NCI-H2171 treated with DMSO at 0.1 percent for 48 hours (cell line): ENCODE measurements around the gene WBP2NL.

ENCODE experiments used
- DNase-seq: peaks from one replicate; lab custom pipeline; 2025; lab: John Stamatoyannopoulos, UW

WBP2NL gene

DNA sequence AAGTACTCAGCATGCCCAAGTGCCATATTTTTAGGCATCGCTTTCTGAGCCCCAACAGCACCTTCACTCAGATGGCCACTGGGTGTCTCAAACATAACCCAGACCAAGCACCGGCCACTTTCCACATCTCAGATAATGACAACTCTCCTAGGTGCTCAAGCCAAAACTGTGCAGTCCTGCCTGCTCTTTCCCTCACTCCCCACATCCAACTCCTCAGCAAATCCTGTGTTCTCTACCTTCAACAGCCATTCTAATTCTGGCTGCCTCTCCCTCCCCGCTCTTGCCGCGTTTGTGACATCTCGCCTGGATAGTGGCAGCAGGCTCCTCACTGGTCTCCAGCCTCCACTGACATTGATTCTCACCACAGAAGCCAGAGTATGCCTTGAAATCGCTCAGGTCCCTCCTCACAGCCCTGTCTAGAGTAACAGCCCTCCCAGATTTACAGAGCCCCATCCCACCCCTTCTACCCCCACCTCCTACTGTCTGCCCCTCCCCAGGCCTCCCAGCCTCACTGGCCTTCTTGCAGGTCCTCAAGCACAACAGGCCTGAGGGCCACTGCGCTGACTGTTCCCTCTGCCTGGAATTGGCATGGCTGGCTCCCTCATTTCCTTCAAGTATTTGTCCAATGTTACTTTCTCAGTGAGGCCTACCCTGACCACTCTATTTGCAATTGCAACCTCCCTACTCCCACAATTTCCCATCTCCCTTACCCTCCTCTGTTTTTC lies 74.2 kb downstream of the WBP2NL start:
- DNase-seq: no peak

DNA sequence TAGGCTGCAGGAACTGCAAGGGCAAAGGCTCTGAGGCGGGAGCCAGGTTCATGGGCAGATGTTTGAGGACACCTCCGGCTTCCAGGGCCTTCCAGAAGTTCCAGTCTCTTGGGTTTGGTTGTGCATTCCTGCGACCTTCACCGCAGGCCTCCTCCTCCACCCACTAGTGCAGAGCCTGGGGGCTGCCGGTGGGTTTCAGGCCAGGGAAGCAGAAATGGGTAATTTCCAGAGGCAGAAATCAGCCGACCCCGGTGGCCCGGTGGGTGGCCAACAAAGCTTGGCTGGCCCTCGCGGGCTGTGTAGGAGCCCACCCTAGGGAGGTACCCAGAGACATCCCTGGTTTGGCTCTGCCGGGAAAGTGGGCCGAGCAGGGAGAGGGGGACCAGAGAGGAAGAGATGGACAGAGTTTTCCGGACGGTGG lies 75.0 kb downstream of the WBP2NL start:
- DNase-seq: no peak

DNA sequence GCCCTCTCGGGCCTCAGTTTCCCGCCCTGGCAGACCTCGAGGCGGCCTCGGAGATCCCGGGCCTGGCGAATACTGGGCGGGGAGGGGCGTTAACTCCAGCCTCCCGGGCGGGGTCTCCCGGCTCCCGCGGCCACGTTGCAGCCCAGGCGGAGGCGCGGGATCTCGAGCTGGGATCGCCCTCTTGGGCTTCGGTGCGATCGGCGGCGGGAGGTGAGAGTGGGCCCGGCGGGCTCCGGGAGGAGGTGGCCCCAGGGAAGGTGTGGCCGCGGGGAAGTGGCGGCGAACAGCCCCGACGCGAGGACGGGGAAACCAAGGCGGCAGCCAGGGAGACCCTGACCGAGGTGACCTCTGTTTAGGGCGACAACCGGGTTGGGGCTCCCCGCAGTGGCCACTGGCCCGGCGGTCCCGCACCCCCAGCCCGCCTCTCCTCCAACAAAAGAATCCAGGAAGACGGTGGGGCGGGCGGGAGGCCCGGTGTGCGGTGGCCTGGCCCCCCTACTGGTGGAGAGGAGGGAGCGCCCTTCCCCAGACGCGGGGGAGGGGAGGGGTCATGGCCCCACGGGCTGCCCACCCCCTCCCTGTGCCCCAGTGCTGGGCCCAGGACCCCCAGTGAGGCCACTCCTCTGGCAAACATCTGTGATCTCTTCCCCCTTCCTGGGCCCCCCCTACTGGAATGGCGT lies 75.7 kb downstream of the WBP2NL start, which contains the start of gene PHETA2:
Gene PHETA2, plus strand, starts transcription at position 117 of the 680 bp plus-strand sequence. CDS start 3,046 bp downstream, outside the sequence.
- no peak for DNase-seq

DNA sequence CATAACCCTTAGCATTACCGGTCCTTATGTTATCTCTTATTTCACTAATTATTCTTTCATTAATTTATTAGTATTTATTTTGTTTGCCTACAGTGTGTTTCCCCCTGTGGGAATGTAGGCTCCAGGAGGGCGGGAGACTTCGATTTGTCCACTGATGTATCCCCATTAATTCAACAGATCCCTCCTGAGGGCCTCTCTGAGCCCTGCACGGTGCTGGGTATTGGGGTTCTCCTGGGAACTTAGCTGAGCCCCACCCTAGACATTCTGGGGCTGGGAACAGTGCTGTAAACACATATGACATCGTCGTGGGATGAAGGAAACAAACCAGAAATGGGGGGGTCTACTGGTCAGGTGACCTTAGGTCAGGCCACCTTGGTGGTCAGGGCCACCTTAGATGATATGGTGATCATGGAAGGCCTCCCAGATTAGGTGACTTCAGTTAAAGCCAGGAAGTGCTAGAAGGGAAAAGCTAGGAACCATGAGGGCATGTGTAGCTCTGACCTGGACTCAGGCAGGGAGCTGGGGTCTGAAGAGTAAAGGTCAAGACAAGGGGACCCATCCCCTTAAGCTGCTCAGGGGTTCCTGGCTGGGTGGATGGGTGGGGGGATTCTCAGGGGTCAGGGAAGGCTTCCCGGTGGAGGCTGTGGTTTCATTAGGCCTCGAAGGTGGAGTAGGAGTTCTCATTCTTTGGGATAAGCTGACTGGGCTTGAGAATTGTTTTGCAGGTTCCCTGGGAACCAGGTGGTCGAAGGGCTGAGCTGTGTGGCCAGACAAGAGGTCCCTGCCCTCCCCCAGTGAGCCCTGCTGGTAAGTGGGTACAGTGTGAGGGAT lies 76.5 kb downstream of the WBP2NL start:
- DNase-seq: no peak

DNA sequence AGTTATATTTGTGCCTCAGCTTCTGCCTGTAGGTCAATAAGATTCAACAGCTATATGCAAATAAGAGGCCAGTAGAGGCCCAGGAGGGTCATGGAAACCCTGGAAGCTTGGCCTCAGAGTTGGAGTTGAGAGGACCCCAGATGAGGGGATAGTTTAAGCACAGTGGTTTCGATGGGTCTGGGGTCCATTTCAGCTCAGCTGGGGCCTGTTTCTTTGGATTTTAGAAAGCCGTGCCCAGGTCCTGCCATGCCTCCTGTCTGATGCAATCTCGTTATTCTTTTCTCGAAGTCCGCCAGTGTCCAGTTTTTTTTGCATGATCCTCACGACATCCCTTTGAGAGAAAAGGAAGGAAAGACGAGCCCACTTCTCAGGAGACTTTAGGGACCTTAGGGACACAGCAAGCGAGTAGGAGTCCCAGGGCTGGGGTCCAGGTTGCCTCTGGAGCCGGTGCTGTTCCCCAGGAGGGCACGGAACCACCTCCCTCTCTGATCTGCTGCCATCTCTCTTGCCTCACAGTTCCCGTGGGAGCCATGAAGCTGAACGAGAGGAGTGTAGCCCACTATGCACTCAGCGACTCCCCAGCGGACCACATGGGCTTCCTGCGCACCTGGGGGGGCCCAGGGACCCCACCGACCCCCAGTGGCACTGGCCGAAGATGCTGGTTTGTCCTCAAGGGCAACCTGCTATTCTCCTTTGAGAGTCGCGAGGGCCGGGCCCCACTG lies 78.3 kb downstream of the WBP2NL start:
- no peak for DNase-seq

DNA sequence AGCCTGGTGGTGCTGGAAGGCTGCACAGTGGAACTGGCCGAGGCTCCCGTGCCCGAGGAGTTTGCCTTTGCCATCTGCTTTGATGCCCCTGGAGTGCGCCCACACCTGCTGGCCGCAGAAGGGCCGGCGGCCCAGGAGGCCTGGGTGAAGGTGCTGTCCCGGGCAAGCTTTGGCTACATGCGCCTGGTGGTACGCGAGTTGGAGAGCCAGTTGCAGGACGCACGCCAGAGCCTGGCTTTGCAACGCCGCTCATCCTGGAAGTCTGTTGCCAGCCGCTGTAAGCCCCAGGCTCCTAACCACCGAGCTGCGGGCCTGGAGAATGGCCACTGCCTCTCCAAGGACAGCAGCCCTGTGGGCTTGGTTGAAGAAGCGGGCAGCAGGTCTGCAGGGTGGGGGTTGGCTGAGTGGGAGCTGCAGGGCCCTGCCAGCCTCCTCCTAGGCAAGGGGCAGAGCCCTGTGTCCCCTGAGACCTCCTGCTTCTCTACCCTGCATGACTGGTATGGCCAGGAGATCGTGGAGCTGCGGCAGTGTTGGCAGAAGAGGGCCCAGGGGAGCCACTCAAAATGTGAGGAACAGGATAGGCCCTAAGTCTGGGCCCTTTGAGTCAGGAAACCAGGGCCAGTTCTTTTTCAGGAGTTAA lies 79.0 kb downstream of the WBP2NL start:
- no peak for DNase-seq
